Bronchial epithelial cell (primary cell): ENCODE measurements around the gene IL23R. TPM values are rescaled to one million over a fixed set of nuclear protein-coding genes. Genes with fewer than 3 reads are reported as not detected.

Experiments
- DNase-seq: peaks from one replicate; pipeline ENCODE4 v3.0.0-alpha.2; 2010; ENCODE audit warnings: low read depth
- FAIRE-seq: peaks from 2 replicates; lab custom pipeline; 2011; peaks lifted over from hg19 to GRCh38; lab: Jason Lieb, UNC
- H3K27me3 ChIP-seq: 2 replicates; pipeline ENCODE4 v1.5.1; 2011; ENCODE audit warnings: low read length; ENCODE audit not compliant: control insufficient read depth, insufficient read depth
- H3K36me3 ChIP-seq: 2 replicates; pipeline ENCODE4 v1.5.1; 2011; ENCODE audit warnings: low read length; ENCODE audit not compliant: control insufficient read depth, insufficient read depth
- H3K4me3 ChIP-seq: 2 replicates; pipeline ENCODE4 v1.5.1; 2011; ENCODE audit warnings: mild to moderate bottlenecking, low read depth, low read length, control low read depth
- total RNA-seq: library from RNA; depleted of rRNA; stranded (reverse); fragments of >200 nt; gene quantifications from 2 replicates; pipeline ENCODE4 v1.2.1, GENCODE V29; 2014
- TF ChIP-seq, protein P1 (sequence below): IDR thresholded peaks from 2 replicates; pipeline ENCODE4 v1.5.1; 2011; ENCODE audit warnings: mild to moderate bottlenecking, moderate library complexity, low read length, control low read depth, inconsistent platforms; ENCODE audit not compliant: insufficient read depth, severe bottlenecking

The IL23R gene
- total RNA-seq, 1 donor from 2014 or later: not detected

GRCh38 chr1:67190410-67190809 is 24.2 kb downstream of the IL23R start:
- TF ChIP-seq, protein P1, sequence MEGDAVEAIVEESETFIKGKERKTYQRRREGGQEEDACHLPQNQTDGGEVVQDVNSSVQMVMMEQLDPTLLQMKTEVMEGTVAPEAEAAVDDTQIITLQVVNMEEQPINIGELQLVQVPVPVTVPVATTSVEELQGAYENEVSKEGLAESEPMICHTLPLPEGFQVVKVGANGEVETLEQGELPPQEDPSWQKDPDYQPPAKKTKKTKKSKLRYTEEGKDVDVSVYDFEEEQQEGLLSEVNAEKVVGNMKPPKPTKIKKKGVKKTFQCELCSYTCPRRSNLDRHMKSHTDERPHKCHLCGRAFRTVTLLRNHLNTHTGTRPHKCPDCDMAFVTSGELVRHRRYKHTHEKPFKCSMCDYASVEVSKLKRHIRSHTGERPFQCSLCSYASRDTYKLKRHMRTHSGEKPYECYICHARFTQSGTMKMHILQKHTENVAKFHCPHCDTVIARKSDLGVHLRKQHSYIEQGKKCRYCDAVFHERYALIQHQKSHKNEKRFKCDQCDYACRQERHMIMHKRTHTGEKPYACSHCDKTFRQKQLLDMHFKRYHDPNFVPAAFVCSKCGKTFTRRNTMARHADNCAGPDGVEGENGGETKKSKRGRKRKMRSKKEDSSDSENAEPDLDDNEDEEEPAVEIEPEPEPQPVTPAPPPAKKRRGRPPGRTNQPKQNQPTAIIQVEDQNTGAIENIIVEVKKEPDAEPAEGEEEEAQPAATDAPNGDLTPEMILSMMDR: no peak
- H3K36me3 ChIP-seq: no peaks in the 10 kb centered on the region
- H3K4me3 ChIP-seq: no peak overlapping the region
- H3K27me3 ChIP-seq: no peaks in the 10 kb centered on the region
- FAIRE-seq (no peak), DNase-seq (no peak)

DNA sequence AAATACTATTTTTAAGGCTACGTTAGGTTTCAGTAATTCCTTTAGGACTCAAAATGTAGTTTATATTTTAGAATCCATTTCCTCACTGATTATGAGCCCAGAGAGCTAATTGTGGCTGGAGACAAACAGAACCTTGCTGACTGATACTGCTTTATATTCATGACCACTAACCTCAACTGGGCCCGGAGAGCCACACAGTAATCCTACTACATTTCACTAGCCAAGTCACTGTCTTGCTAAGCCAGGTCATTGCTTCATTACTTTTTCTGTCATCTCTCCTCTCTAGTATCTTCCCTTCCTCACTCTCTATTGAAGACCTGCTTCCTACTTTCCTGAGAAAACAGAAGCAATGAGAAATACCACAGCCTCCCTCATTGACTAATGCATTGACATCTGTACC is 24.7 kb downstream of the IL23R start:
- no peaks in the 10 kb centered on the region for H3K36me3 ChIP-seq
- FAIRE-seq (no peak), DNase-seq (no peak)
- TF ChIP-seq, protein P1: no peak
- H3K4me3 ChIP-seq: no peak overlapping the region
- H3K27me3 ChIP-seq: no peaks in the 10 kb centered on the region

GRCh38 chr1:67191668-67192520 is 25.6 kb downstream of the IL23R start:
- DNase-seq (no peak), FAIRE-seq (no peak)
- H3K4me3 ChIP-seq: no peak overlapping the region
- H3K27me3 ChIP-seq: no peaks in the 10 kb centered on the region
- H3K36me3 ChIP-seq: no peaks in the 10 kb centered on the region
- TF ChIP-seq, protein P1: no peak

GRCh38 chr1:67192902-67193301 is 26.6 kb downstream of the IL23R start:
- Histone ChIP-seq H3K27me3 (no peaks in the 10 kb centered on the region), H3K36me3 (no peaks in the 10 kb centered on the region), H3K4me3 (no peak overlapping the region)
- TF ChIP-seq, protein P1: no peak
- DNase-seq (no peak), FAIRE-seq (no peak)

GRCh38 chr1:67193704-67194103 is 27.4 kb downstream of the IL23R start:
- H3K4me3 ChIP-seq: no peak overlapping the region
- H3K27me3 ChIP-seq: no peaks in the 10 kb centered on the region
- TF ChIP-seq, protein P1: no peak
- FAIRE-seq (no peak), DNase-seq (no peak)
- no peaks in the 10 kb centered on the region for H3K36me3 ChIP-seq
